Smooth muscle cell (in vitro differentiated cells): ENCODE measurements around the gene TMEM132C. TPM values are rescaled to one million over a fixed set of nuclear protein-coding genes. Genes with fewer than 3 reads are reported as not detected.

ENCODE experiments used
- DNase-seq: peaks from one replicate; lab custom pipeline; 2025; ENCODE audit not compliant: unreplicated experiment; lab: John Stamatoyannopoulos, UW
- H2AFZ ChIP-seq: fragments of 200-600 bp; sonication (generic); 2 replicates; pipeline ENCODE4 v1.6.0; 2016; ENCODE audit warnings: antibody characterized with exemption, low read depth, mild to moderate bottlenecking
- H3F3A ChIP-seq: fragments of 200-600 bp; sonication (generic); 2 replicates; pipeline ENCODE4 v1.6.0; 2017; ENCODE audit warnings: antibody characterized with exemption, low read depth
- H3K27ac ChIP-seq: fragments of 200-600 bp; sonication (generic); 2 replicates; pipeline ENCODE4 v1.5.1; 2016; ENCODE audit warnings: low read depth, mild to moderate bottlenecking
- H3K27me3 ChIP-seq: fragments of 200-600 bp; sonication (generic); 2 replicates; pipeline ENCODE4 v1.6.1; 2016; ENCODE audit warnings: low read depth, mild to moderate bottlenecking
- H3K36me3 ChIP-seq: fragments of 200-600 bp; sonication (generic); 2 replicates; pipeline ENCODE4 v1.5.1; 2016; ENCODE audit warnings: low read depth
- H3K4me1 ChIP-seq: fragments of 200-600 bp; sonication (generic); 2 replicates; pipeline ENCODE4 v1.5.1; 2016; ENCODE audit warnings: low read depth
- H3K4me2 ChIP-seq: fragments of 200-600 bp; sonication (generic); 2 replicates; pipeline ENCODE4 v1.6.0; 2016; ENCODE audit warnings: mild to moderate bottlenecking
- H3K4me3 ChIP-seq: fragments of 200-600 bp; sonication (generic); 2 replicates; pipeline ENCODE4 v1.5.1; 2016; ENCODE audit warnings: mild to moderate bottlenecking
- H3K79me2 ChIP-seq: fragments of 200-600 bp; sonication (generic); 2 replicates; pipeline ENCODE4 v1.6.0; 2016; ENCODE audit warnings: low read depth, mild to moderate bottlenecking
- H3K9ac ChIP-seq: fragments of 200-600 bp; sonication (generic); 2 replicates; pipeline ENCODE4 v1.6.0; 2016; ENCODE audit warnings: low read depth
- H3K9me3 ChIP-seq: fragments of 200-600 bp; sonication (generic); replicated peaks from 2 replicates; pipeline ENCODE4 v1.5.1; 2016; ENCODE audit warnings: low read depth
- H4K20me1 ChIP-seq: fragments of 200-600 bp; sonication (generic); 2 replicates; pipeline ENCODE4 v1.6.0; 2016; ENCODE audit warnings: low read depth
- WGBS: methylation state at CpG from one replicate; pipeline ENCODE4 v1.1.7; 2016; ENCODE audit warnings: low lambda C conversion rate; 5-methylcytosine and 5-hydroxymethylcytosine counted together
- polyA plus RNA-seq: library from polyadenylated mRNA; unstranded; fragments of >200 nt; fragmentation: Nextera tagmentation; extraction: Ambion mirVana; gene quantifications from 2 replicates; pipeline ENCODE4 v1.2.1, GENCODE V29; 2016
- total RNA-seq: library from RNA; depleted of rRNA; stranded (reverse); fragments of >200 nt; gene quantifications from 2 replicates; pipeline ENCODE4 v1.2.3, GENCODE V29; 2014
- TF ChIP-seq, protein P1 (sequence below): fragments of 200-600 bp; sonication (generic); IDR thresholded peaks from 2 replicates; pipeline ENCODE4 v1.5.1; 2017; ENCODE audit warnings: borderline replicate concordance, mild to moderate bottlenecking, antibody characterized with exemption; ENCODE audit not compliant: insufficient read depth, poor library complexity, severe bottlenecking

The TMEM132C gene
- total and polyA plus RNA-seq, 2 experiments from 2014 or later: 0.49 to 0.77 TPM

- H3K9me3 ChIP-seq: peaks cover 7% of the 10 kb centered on the region
- WGBS: 5% methylated on average over 49 of the region's 58 CpGs
- H3K4me2 ChIP-seq: peak overlapping the region; percentile 83
- H3K4me1 ChIP-seq: peaks cover 13% of the 10 kb centered on the region
- no peaks in the 10 kb centered on the region for H4K20me1 ChIP-seq
- peaks cover 52% of the 10 kb centered on the region for H3K27me3 ChIP-seq
- TF ChIP-seq, protein P1, sequence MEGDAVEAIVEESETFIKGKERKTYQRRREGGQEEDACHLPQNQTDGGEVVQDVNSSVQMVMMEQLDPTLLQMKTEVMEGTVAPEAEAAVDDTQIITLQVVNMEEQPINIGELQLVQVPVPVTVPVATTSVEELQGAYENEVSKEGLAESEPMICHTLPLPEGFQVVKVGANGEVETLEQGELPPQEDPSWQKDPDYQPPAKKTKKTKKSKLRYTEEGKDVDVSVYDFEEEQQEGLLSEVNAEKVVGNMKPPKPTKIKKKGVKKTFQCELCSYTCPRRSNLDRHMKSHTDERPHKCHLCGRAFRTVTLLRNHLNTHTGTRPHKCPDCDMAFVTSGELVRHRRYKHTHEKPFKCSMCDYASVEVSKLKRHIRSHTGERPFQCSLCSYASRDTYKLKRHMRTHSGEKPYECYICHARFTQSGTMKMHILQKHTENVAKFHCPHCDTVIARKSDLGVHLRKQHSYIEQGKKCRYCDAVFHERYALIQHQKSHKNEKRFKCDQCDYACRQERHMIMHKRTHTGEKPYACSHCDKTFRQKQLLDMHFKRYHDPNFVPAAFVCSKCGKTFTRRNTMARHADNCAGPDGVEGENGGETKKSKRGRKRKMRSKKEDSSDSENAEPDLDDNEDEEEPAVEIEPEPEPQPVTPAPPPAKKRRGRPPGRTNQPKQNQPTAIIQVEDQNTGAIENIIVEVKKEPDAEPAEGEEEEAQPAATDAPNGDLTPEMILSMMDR: no peak
- H3K27ac ChIP-seq: no peak overlapping the region
- no peaks in the 10 kb centered on the region for H3K79me2 ChIP-seq
- DNase-seq: no peak
- H3K4me3 ChIP-seq: peak overlapping the region; percentile 56
- H2AFZ ChIP-seq: no peak overlapping the region
- no peak overlapping the region for H3K9ac ChIP-seq
- no peaks in the 10 kb centered on the region for H3K36me3 ChIP-seq
- H3F3A ChIP-seq: no peaks in the 10 kb centered on the region
These were observed 334 bp upstream of the TMEM132C start for GRCh38 chr12:128266541-128267130.

- no peaks in the 10 kb centered on the region for H3K36me3 ChIP-seq
- H3K4me1 ChIP-seq: peaks cover 13% of the 10 kb centered on the region
- peak overlapping the region; percentile 56 for H3K4me3 ChIP-seq
- DNase-seq: no peak
- H3K27me3 ChIP-seq: peaks cover 52% of the 10 kb centered on the region
- no peak overlapping the region for H3K27ac ChIP-seq
- peaks cover 7% of the 10 kb centered on the region for H3K9me3 ChIP-seq
- TF ChIP-seq, protein P1: no peak
- peak overlapping the region; percentile 82 for H2AFZ ChIP-seq
- no peaks in the 10 kb centered on the region for H3F3A ChIP-seq
- WGBS: 3% methylated on average over 44 of the region's 51 CpGs
- H3K79me2 ChIP-seq: no peaks in the 10 kb centered on the region
- H3K9ac ChIP-seq: no peak overlapping the region
- H4K20me1 ChIP-seq: no peaks in the 10 kb centered on the region
- H3K4me2 ChIP-seq: peak overlapping the region; percentile 89
These were observed 845 bp downstream of the TMEM132C start for GRCh38 chr12:128267651-128268378.

DNA sequence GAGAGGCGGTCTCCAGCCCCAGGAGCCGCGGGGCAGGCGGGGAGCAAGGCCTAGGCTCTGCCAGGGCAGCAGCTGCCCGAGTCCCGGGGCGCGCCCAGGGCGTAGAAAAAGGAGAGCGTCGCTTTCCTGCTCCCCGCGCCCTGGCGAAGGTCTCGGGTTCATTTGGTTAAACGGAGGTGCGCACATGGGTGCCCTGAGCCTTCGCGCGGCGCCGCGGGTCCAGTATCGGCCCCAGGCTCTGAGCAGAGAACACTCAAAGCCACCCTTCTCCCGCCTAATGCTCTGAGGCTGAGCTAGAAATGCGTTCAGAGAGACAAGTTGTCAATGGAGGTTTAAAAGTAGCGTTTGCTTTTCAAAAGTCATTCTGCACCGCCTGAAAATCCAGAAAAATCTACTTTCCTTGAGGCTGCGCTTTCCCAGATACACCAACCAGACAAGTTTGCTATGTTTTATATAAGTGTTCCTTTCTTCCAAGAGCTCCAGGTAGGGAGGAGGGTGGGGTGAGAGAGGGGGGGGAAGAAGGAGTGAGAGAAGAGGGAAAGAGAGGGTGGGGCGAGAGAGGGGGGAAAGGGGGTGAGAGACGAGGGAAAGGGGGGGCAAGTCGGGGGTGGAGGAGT, 1.5 kb downstream of the TMEM132C start:
- H3K9me3 ChIP-seq: peaks cover 7% of the 10 kb centered on the region
- H3K9ac ChIP-seq: no peak overlapping the region
- H3F3A ChIP-seq: no peaks in the 10 kb centered on the region
- H3K4me2 ChIP-seq: peak overlapping the region; percentile 89
- H4K20me1 ChIP-seq: no peaks in the 10 kb centered on the region
- H3K36me3 ChIP-seq: no peaks in the 10 kb centered on the region
- no peak for DNase-seq
- 3% methylated on average over 27 of the region's 32 CpGs for WGBS
- no peak overlapping the region for H3K27ac ChIP-seq
- H3K4me3 ChIP-seq: peak overlapping the region; percentile 56
- peaks cover 52% of the 10 kb centered on the region for H3K27me3 ChIP-seq
- no peaks in the 10 kb centered on the region for H3K79me2 ChIP-seq
- TF ChIP-seq, protein P1: no peak
- H2AFZ ChIP-seq: peak overlapping the region; percentile 82
- H3K4me1 ChIP-seq: peaks cover 13% of the 10 kb centered on the region
